ENCODE measurements around the gene DYNC1LI2.
"Not testable (repeated sequence)": the region's sequence is repeated elsewhere in the genome, so short reads cannot be mapped to it uniquely, and the experiment has no call there.

DNA sequence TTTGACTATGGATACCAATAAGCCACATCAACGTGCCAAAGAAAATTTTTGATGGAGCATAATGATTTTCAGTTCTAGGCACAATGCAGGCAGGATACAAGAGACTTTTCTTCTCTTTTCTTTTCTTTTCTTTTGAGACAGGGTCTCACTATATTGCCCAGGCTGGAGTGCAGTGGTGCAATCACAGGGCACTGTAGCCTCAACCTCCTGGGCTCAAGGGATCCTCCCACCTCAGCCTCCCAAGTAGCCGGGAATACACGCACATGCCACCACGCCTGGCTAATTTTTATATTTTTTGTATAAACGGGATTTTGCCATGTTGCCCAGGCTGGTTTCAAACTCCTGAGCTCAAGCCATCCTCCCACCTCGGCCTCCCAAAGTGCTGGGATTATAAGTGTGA lies 42.6 kb upstream of the DYNC1LI2 start:
- TF ChIP-seq, protein P1, sequence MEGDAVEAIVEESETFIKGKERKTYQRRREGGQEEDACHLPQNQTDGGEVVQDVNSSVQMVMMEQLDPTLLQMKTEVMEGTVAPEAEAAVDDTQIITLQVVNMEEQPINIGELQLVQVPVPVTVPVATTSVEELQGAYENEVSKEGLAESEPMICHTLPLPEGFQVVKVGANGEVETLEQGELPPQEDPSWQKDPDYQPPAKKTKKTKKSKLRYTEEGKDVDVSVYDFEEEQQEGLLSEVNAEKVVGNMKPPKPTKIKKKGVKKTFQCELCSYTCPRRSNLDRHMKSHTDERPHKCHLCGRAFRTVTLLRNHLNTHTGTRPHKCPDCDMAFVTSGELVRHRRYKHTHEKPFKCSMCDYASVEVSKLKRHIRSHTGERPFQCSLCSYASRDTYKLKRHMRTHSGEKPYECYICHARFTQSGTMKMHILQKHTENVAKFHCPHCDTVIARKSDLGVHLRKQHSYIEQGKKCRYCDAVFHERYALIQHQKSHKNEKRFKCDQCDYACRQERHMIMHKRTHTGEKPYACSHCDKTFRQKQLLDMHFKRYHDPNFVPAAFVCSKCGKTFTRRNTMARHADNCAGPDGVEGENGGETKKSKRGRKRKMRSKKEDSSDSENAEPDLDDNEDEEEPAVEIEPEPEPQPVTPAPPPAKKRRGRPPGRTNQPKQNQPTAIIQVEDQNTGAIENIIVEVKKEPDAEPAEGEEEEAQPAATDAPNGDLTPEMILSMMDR (conservative IDR thresholded peaks at IDR 0.05; ENCODE audit: low read length) = not testable (repeated sequence)
- not testable (repeated sequence) for TF ChIP-seq EZH2phosphoT487 (IDR thresholded peaks at IDR 0.05; ENCODE audit: borderline replicate concordance)

All from Loucy (cell line).